GM12878 (cell line): ENCODE measurements around the gene KCNH6.

Experiments used
- ATF7 ChIP-seq: fragments of 450-650 bp; IDR thresholded peaks from 2 replicates; pipeline ENCODE4 v1.6.1; 2016; ENCODE audit warnings: low read depth, mild to moderate bottlenecking
- CHD2 ChIP-seq: IDR thresholded peaks from 2 replicates; pipeline ENCODE4 v1.6.1; 2011; ENCODE audit warnings: low read depth, low read length, improper control_type of control experiment, borderline replicate concordance
- POLR2A ChIP-seq: IDR thresholded peaks from 2 replicates; pipeline ENCODE4 v1.6.1; 2011; ENCODE audit warnings: low read depth, mild to moderate bottlenecking, low read length
- RAD21 ChIP-seq: IDR thresholded peaks from 2 replicates; pipeline ENCODE4 v1.6.1; 2011; ENCODE audit warnings: mild to moderate bottlenecking, low read depth, low read length, moderate library complexity; ENCODE audit not compliant: insufficient read depth
- RAD51 ChIP-seq: fragments of 450-650 bp; IDR thresholded peaks from 2 replicates; pipeline ENCODE4 v1.6.1; 2016; ENCODE audit warnings: moderate library complexity, mild to moderate bottlenecking, inconsistent platforms
- SIN3A ChIP-seq: IDR thresholded peaks from 2 replicates; pipeline ENCODE4 v1.6.1; 2012; ENCODE audit warnings: low read depth, low read length, improper control_type of control experiment
- TCF12 ChIP-seq: IDR thresholded peaks from 2 replicates; pipeline ENCODE4 v1.6.1; 2011; ENCODE audit warnings: low read depth, mild to moderate bottlenecking, low read length
- ZNF384 ChIP-seq: IDR thresholded peaks from 2 replicates; pipeline ENCODE4 v1.6.1; 2012; ENCODE audit warnings: low read depth, mild to moderate bottlenecking, low read length, improper control_type of control experiment, borderline replicate concordance
- TF ChIP-seq, protein P1 (sequence below): IDR thresholded peaks from 2 replicates; pipeline ENCODE4 v1.6.1; 2011; ENCODE audit warnings: low read depth, mild to moderate bottlenecking, low read length, moderate library complexity, borderline replicate concordance; ENCODE audit errors: extremely low read depth
- TF ChIP-seq, protein P2 (sequence below), 3 experiments: IDR thresholded peaks in 2 of 3; conservative IDR thresholded peaks in 1 of 3; 2 replicates each; pipeline ENCODE4 v1.5.1; 2011; ENCODE audit warnings: low read depth in 3 of 3, low read length in 3 of 3, mild to moderate bottlenecking in 3 of 3, control low read depth in 2 of 3, moderate library complexity in 2 of 3, inconsistent platforms in 1 of 3, mixed read lengths in 1 of 3; ENCODE audit not compliant: control insufficient read depth in 2 of 3, insufficient read depth in 1 of 3; ENCODE audit errors: extremely low read depth in 1 of 3
- TF ChIP-seq, protein P3 (sequence below): IDR thresholded peaks from 2 replicates; pipeline ENCODE4 v1.6.1; 2011; ENCODE audit warnings: low read depth, low read length, improper control_type of control experiment, borderline replicate concordance

DNA sequence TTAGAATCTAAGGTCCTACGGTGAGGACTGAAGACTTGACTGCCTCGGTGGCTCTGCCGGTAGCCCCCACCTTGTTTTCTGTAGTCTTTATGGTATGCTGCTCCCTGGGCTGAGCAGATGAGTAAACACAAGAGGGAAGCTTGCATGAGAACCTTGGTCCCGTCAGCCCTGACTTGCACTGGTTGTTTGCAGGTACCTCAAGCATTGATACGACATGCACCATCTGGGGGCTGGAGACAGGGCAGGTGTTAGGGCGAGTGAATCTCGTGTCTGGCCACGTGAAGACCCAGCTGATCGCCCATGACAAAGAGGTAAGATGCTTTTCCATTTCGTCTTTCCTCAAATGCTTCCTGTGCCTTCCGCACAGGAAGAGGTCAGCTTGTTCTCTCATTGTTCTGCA, 56.5 kb downstream of the KCNH6 start:
- no peak for TF ChIP-seq CHD2
- TF ChIP-seq, protein P1, sequence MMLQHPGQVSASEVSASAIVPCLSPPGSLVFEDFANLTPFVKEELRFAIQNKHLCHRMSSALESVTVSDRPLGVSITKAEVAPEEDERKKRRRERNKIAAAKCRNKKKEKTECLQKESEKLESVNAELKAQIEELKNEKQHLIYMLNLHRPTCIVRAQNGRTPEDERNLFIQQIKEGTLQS = no peak
- TF ChIP-seq, protein P2, sequence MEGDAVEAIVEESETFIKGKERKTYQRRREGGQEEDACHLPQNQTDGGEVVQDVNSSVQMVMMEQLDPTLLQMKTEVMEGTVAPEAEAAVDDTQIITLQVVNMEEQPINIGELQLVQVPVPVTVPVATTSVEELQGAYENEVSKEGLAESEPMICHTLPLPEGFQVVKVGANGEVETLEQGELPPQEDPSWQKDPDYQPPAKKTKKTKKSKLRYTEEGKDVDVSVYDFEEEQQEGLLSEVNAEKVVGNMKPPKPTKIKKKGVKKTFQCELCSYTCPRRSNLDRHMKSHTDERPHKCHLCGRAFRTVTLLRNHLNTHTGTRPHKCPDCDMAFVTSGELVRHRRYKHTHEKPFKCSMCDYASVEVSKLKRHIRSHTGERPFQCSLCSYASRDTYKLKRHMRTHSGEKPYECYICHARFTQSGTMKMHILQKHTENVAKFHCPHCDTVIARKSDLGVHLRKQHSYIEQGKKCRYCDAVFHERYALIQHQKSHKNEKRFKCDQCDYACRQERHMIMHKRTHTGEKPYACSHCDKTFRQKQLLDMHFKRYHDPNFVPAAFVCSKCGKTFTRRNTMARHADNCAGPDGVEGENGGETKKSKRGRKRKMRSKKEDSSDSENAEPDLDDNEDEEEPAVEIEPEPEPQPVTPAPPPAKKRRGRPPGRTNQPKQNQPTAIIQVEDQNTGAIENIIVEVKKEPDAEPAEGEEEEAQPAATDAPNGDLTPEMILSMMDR (IDR thresholded peaks at IDR 0.05 in 2 of 3, conservative IDR thresholded peaks at IDR 0.05 in 1 of 3; ENCODE audit: control insufficient read depth in 2 of 3, extremely low read depth in 1 of 3, insufficient read depth in 1 of 3, low read depth in 3 of 3, low read length in 3 of 3) = no peak
- TF ChIP-seq, protein P3, sequence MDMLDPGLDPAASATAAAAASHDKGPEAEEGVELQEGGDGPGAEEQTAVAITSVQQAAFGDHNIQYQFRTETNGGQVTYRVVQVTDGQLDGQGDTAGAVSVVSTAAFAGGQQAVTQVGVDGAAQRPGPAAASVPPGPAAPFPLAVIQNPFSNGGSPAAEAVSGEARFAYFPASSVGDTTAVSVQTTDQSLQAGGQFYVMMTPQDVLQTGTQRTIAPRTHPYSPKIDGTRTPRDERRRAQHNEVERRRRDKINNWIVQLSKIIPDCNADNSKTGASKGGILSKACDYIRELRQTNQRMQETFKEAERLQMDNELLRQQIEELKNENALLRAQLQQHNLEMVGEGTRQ = no peak
- TF ChIP-seq RAD21 = no peak
- no peak for TF ChIP-seq RAD51
- no peak for TF ChIP-seq POLR2A
- TF ChIP-seq ZNF384 = no peak
- no peak for TF ChIP-seq SIN3A
- no peak for TF ChIP-seq ATF7
- TF ChIP-seq TCF12 = no peak
